H9 (cell line): Measurements from ENCODE around the gene PIP4K2A. TPM values are rescaled to one million over a fixed set of nuclear protein-coding genes. Genes with fewer than 3 reads are reported as not detected.

ENCODE experiments used
- DNase-seq: peaks from one replicate; pipeline ENCODE4 v3.0.0-alpha.2; 2017
- H2AFZ ChIP-seq: one replicate; pipeline ENCODE4 v1.6.1; 2013; ENCODE audit warnings: mild to moderate bottlenecking, low read length, control low read depth, moderate library complexity
- H2AK5ac ChIP-seq: 2 replicates; pipeline ENCODE4 v1.6.1; 2013; ENCODE audit warnings: low read length, control low read depth, mixed read lengths; ENCODE audit not compliant: insufficient read length
- H2BK120ac ChIP-seq: one replicate; pipeline ENCODE4 v1.6.1; 2013; ENCODE audit warnings: low read depth, mild to moderate bottlenecking, low read length, control low read depth, inconsistent platforms; ENCODE audit not compliant: poor library complexity, severe bottlenecking
- H2BK12ac ChIP-seq: 2 replicates; pipeline ENCODE4 v1.6.1; 2013; ENCODE audit warnings: low read length, control low read depth, mixed read lengths, low read depth; ENCODE audit not compliant: insufficient read length
- H2BK15ac ChIP-seq: 2 replicates; pipeline ENCODE4 v1.6.1; 2013; ENCODE audit warnings: low read depth, low read length, control low read depth
- H2BK20ac ChIP-seq: one replicate; pipeline ENCODE4 v1.6.1; 2013; ENCODE audit warnings: low read depth, mild to moderate bottlenecking, low read length, control low read depth, inconsistent platforms; ENCODE audit not compliant: poor library complexity, severe bottlenecking
- H2BK5ac ChIP-seq: 2 replicates; pipeline ENCODE4 v1.6.1; 2013; ENCODE audit warnings: low read length, control low read depth, mixed read lengths; ENCODE audit not compliant: insufficient read length
- H3K14ac ChIP-seq: 2 replicates; pipeline ENCODE4 v1.6.1; 2013; ENCODE audit warnings: low read length, control low read depth; ENCODE audit not compliant: insufficient read depth
- H3K18ac ChIP-seq: 2 replicates; pipeline ENCODE4 v1.6.1; 2013; ENCODE audit warnings: low read depth, mild to moderate bottlenecking, mixed read lengths, low read length, control low read depth; ENCODE audit not compliant: insufficient read length
- H3K23ac ChIP-seq: 2 replicates; pipeline ENCODE4 v1.6.1; 2013; ENCODE audit warnings: low read length, control low read depth, mixed read lengths, low read depth; ENCODE audit not compliant: insufficient read length
- H3K23me2 ChIP-seq: 2 replicates; pipeline ENCODE4 v1.6.1; 2013; ENCODE audit warnings: low read depth, mild to moderate bottlenecking, mixed read lengths, low read length, control low read depth; ENCODE audit not compliant: insufficient read length, poor library complexity, severe bottlenecking
- H3K27ac ChIP-seq: 2 replicates; pipeline ENCODE4 v1.5.1; 2013; ENCODE audit warnings: low read length, control low read depth, mixed read lengths, low read depth; ENCODE audit not compliant: insufficient read length
- H3K27me3 ChIP-seq: 2 replicates; pipeline ENCODE4 v1.6.1; 2013; ENCODE audit warnings: low read length, control low read depth, inconsistent platforms; ENCODE audit not compliant: insufficient read depth
- H3K4ac ChIP-seq: 2 replicates; pipeline ENCODE4 v1.6.1; 2013; ENCODE audit warnings: low read depth, mild to moderate bottlenecking, control low read depth, inconsistent platforms, low read length, moderate library complexity
- H3K4me1 ChIP-seq: 2 replicates; pipeline ENCODE4 v1.6.1; 2013; ENCODE audit warnings: low read length, control low read depth, inconsistent platforms; ENCODE audit not compliant: insufficient read depth
- H3K4me2 ChIP-seq: 2 replicates; pipeline ENCODE4 v1.6.1; 2013; ENCODE audit warnings: low read length, control low read depth, mixed read lengths; ENCODE audit not compliant: insufficient read length, insufficient read depth
- H3K56ac ChIP-seq: 2 replicates; pipeline ENCODE4 v1.6.1; 2013; ENCODE audit warnings: low read depth, mild to moderate bottlenecking, mixed read lengths, low read length, control low read depth; ENCODE audit not compliant: insufficient read length
- H3K79me1 ChIP-seq: 2 replicates; pipeline ENCODE4 v1.6.1; 2013; ENCODE audit warnings: low read depth, mild to moderate bottlenecking, moderate library complexity, low read length, control low read depth, inconsistent platforms; ENCODE audit not compliant: insufficient read depth, poor library complexity, severe bottlenecking
- H3K79me2 ChIP-seq: 2 replicates; pipeline ENCODE4 v1.6.1; 2013; ENCODE audit warnings: low read length, control low read depth, inconsistent platforms; ENCODE audit not compliant: insufficient read depth
- H3K9ac ChIP-seq: 2 replicates; pipeline ENCODE4 v1.6.1; 2013; ENCODE audit warnings: low read length, control low read depth, mixed read lengths; ENCODE audit not compliant: insufficient read length; ENCODE audit errors: extremely low read depth
- H3K9me3 ChIP-seq: one replicate; pipeline ENCODE4 v1.6.1; 2013; ENCODE audit warnings: low read depth, low read length, inconsistent platforms; ENCODE audit not compliant: control insufficient read depth
- H3T11ph ChIP-seq: one replicate; pipeline ENCODE4 v1.6.1; 2013; ENCODE audit warnings: mild to moderate bottlenecking, low read length, control low read depth, inconsistent platforms
- H4K20me1 ChIP-seq: one replicate; pipeline ENCODE4 v1.6.1; 2013; ENCODE audit not compliant: control insufficient read depth, insufficient read length, insufficient read depth
- H4K5ac ChIP-seq: 2 replicates; pipeline ENCODE4 v1.6.1; 2013; ENCODE audit warnings: low read depth, mild to moderate bottlenecking, mixed read lengths, low read length, control low read depth; ENCODE audit not compliant: insufficient read length
- H4K8ac ChIP-seq: replicated peaks from 2 replicates; pipeline ENCODE4 v1.6.1; 2013; ENCODE audit warnings: low read length, control low read depth, mixed read lengths, low read depth; ENCODE audit not compliant: insufficient read length
- H4K91ac ChIP-seq: 2 replicates; pipeline ENCODE4 v1.6.1; 2013; ENCODE audit warnings: low read depth, mild to moderate bottlenecking, moderate library complexity, mixed read lengths, low read length, control low read depth; ENCODE audit not compliant: insufficient read length
- H3K27ac Mint-ChIP-seq, 3 experiments: 2 replicates in 2 of 3; 3 replicates in 1 of 3; pipeline ENCODE4 v1.8.0; 2020 to 2021; ENCODE audit warnings: mixed read lengths in 3 of 3, mild to moderate bottlenecking in 1 of 3, moderate library complexity in 1 of 3
- H3K27me3 Mint-ChIP-seq: 2 replicates; pipeline ENCODE4 v1.8.0; 2021; ENCODE audit warnings: low read depth, mild to moderate bottlenecking, moderate library complexity, mixed read lengths
- H3K36me3 Mint-ChIP-seq, 3 experiments: 2 replicates in 2 of 3; 3 replicates in 1 of 3; pipeline ENCODE4 v1.8.0; 2020 to 2021; ENCODE audit warnings: low read depth in 3 of 3, mixed read lengths in 3 of 3; ENCODE audit not compliant: insufficient read depth in 1 of 3
- H3K4me1 Mint-ChIP-seq, 2 experiments: 2 replicates each; pipeline ENCODE4 v1.8.0; 2020; ENCODE audit warnings: mixed read lengths in 2 of 2
- H3K4me3 Mint-ChIP-seq, 2 experiments: 2 replicates in 1 of 2; 3 replicates in 1 of 2; pipeline ENCODE4 v1.8.0; 2020 to 2021; ENCODE audit warnings: mild to moderate bottlenecking in 2 of 2, mixed read lengths in 2 of 2, moderate library complexity in 1 of 2
- H3K9me3 Mint-ChIP-seq, 2 experiments: 2 replicates in 1 of 2; 3 replicates in 1 of 2; pipeline ENCODE4 v1.8.0; 2020; ENCODE audit warnings: mild to moderate bottlenecking in 2 of 2, mixed read lengths in 2 of 2, moderate library complexity in 1 of 2
- WGBS: extraction: QIAGEN DNeasy Blood & Tissue Kit; methylation state at CpG from one replicate; pipeline ENCODE4 v1.1.7; 2013; ENCODE audit warnings: missing lambda C conversion rate, low lambda C conversion rate, mixed read lengths; ENCODE audit not compliant: insufficient read length; ENCODE audit errors: extremely low coverage; 5-methylcytosine and 5-hydroxymethylcytosine counted together
- total RNA-seq: library from RNA; stranded (reverse); gene quantifications from 2 replicates; pipeline ENCODE4 v1.2.1, GENCODE V29; 2021
- TF ChIP-seq, protein P1 (sequence below): fragments of 200-600 bp; sonication (generic); conservative IDR thresholded peaks from 3 replicates; pipeline ENCODE4 v1.8.0; 2021; ENCODE audit warnings: antibody characterized with exemption, mild to moderate bottlenecking

Gene PIP4K2A
- total RNA-seq, 1 experiment from 2014 or later: 33.6 TPM

DNA sequence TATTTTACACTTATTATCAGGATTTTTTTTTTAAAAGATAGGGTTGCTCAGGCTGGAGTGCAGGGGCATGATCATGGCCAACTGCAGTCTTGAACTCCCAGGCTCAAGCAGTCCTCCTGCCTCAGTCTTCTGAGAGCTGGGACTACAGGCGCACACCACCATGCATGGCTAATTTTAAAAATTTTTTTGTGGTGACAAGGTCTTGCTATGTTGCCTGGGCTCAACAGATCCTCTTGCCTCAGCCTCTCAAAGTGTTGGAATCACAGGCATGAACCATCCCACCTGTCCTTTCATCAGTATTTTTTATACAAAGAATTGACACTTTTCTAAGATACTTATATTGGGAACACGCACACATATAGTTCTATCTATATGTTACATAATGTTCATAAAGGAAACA, 99.3 kb downstream of the PIP4K2A start:
- H2AFZ ChIP-seq: no peak overlapping the region
- H2AK5ac ChIP-seq: no peak overlapping the region
- no peaks in the 10 kb centered on the region; the same call in 1 of the 2 replicates for H3K27me3 Mint-ChIP-seq
- H2BK12ac ChIP-seq: no peak overlapping the region
- no peak overlapping the region for H3K23ac ChIP-seq
- H3T11ph ChIP-seq: no peak overlapping the region
- no peak overlapping the region for H2BK20ac ChIP-seq
- H3K27ac Mint-ChIP-seq: no peak overlapping the region; a peak in 1 of 7 replicates
- no peak overlapping the region for H3K18ac ChIP-seq
- no peak overlapping the region for H4K5ac ChIP-seq
- no peaks in the 10 kb centered on the region for H3K9me3 ChIP-seq
- no peak overlapping the region for H3K9ac ChIP-seq
- H3K4me1 ChIP-seq: peaks cover 20% of the 10 kb centered on the region
- H4K8ac ChIP-seq: no peak overlapping the region
- no peak overlapping the region for H3K14ac ChIP-seq
- no peak overlapping the region for H3K56ac ChIP-seq
- no peaks in the 10 kb centered on the region for H3K27me3 ChIP-seq
- H3K27ac ChIP-seq: no peak overlapping the region
- H2BK120ac ChIP-seq: no peak overlapping the region
- no peak overlapping the region for H3K4me2 ChIP-seq
- no peak overlapping the region for H4K91ac ChIP-seq
- H3K4me3 Mint-ChIP-seq: no peak overlapping the region
- no peak overlapping the region for H2BK15ac ChIP-seq
- DNase-seq: no peak
- peaks cover 10 to 25% (median 24%) of the 10 kb centered on the region in 3 experiments for H3K36me3 Mint-ChIP-seq
- peaks cover 3% of the 10 kb centered on the region; the same call in 1 of the 2 replicates for H3K79me2 ChIP-seq
- TF ChIP-seq, protein P1, sequence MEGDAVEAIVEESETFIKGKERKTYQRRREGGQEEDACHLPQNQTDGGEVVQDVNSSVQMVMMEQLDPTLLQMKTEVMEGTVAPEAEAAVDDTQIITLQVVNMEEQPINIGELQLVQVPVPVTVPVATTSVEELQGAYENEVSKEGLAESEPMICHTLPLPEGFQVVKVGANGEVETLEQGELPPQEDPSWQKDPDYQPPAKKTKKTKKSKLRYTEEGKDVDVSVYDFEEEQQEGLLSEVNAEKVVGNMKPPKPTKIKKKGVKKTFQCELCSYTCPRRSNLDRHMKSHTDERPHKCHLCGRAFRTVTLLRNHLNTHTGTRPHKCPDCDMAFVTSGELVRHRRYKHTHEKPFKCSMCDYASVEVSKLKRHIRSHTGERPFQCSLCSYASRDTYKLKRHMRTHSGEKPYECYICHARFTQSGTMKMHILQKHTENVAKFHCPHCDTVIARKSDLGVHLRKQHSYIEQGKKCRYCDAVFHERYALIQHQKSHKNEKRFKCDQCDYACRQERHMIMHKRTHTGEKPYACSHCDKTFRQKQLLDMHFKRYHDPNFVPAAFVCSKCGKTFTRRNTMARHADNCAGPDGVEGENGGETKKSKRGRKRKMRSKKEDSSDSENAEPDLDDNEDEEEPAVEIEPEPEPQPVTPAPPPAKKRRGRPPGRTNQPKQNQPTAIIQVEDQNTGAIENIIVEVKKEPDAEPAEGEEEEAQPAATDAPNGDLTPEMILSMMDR: no peak
- WGBS: no CpG with 5 or more reads among the region's 2 CpGs
- no peak overlapping the region for H2BK5ac ChIP-seq
- H3K4ac ChIP-seq: no peak overlapping the region
- no peaks in the 10 kb centered on the region for H3K79me1 ChIP-seq
- no peaks in the 10 kb centered on the region for H3K23me2 ChIP-seq
- peaks cover 2 to 9% of the 10 kb centered on the region in 2 experiments; a peak in 2 of 5 replicates for H3K9me3 Mint-ChIP-seq
- H3K4me1 Mint-ChIP-seq: peaks cover 73 to 75% of the 10 kb centered on the region in 2 experiments
- H4K20me1 ChIP-seq: no peaks in the 10 kb centered on the region
